Panc1 (cell line): ENCODE results near the gene MPC1. TPM values are rescaled to one million over a fixed set of nuclear protein-coding genes. Genes with fewer than 3 reads are reported as not detected.

Experiments
- ATAC-seq: fragments of 200-7000 bp; cut with Tn5 transposase; 2 replicates; pipeline ENCODE4 v1.9.1; 2020; ENCODE audit warnings: mild to moderate bottlenecking, moderate library complexity
- BruUV-seq: library from RNA; stranded (reverse); fragments of 400-500 nt; replicated peaks from 2 replicates; lab custom pipeline; 2021; lab: Mats Ljungman, UMichigan
- CTCF ChIA-PET: fragments of 300-600 bp; sonication (Branson Sonifier 250); formaldehyde crosslinking; loops from one replicate; lab custom pipeline; 2022; ENCODE audit warnings: antibody characterized with exemption; lab: Charles Lee
- POLR2A ChIA-PET: fragments of 300-600 bp; sonication (Branson Sonifier 250); formaldehyde crosslinking; loops from one replicate; lab custom pipeline; 2022; ENCODE audit warnings: antibody characterized with exemption; lab: Charles Lee
- DNase-seq: peaks from one replicate; pipeline ENCODE4 v3.0.0-alpha.2; 2010; ENCODE audit warnings: low read depth, low spot score
- H3K27ac ChIP-seq: 2 replicates; pipeline ENCODE4 v1.5.1; 2011; ENCODE audit warnings: mild to moderate bottlenecking, low read length, inconsistent platforms
- H3K27me3 ChIP-seq: fragments of 200-500 bp; sonication (Bioruptor generic); 2 replicates; pipeline ENCODE4 v1.6.0; 2014; ENCODE audit warnings: low read length, inconsistent platforms; ENCODE audit not compliant: control insufficient read depth, insufficient read depth
- H3K36me3 ChIP-seq: fragments of 200-500 bp; sonication (Bioruptor generic); 2 replicates; pipeline ENCODE4 v1.5.1; 2014; ENCODE audit warnings: inconsistent platforms, mild to moderate bottlenecking, low read length, moderate library complexity; ENCODE audit not compliant: control insufficient read depth, insufficient read depth
- H3K4me1 ChIP-seq: 2 replicates; pipeline ENCODE4 v1.5.1; 2011; ENCODE audit warnings: inconsistent platforms, mild to moderate bottlenecking, low read length, moderate library complexity; ENCODE audit not compliant: control insufficient read depth, insufficient read depth
- H3K4me3 ChIP-seq, 2 experiments: 2 replicates each; pipeline ENCODE4 v1.5.1; 2011 to 2012; ENCODE audit warnings: low read depth in 2 of 2, low read length in 2 of 2, mild to moderate bottlenecking in 2 of 2, inconsistent platforms in 1 of 2, moderate library complexity in 1 of 2
- H3K9me3 ChIP-seq: fragments of 200-500 bp; sonication (Bioruptor generic); 2 replicates; pipeline ENCODE4 v1.5.1; 2014; ENCODE audit warnings: low read depth, mild to moderate bottlenecking, inconsistent platforms, low read length, moderate library complexity; ENCODE audit not compliant: control insufficient read depth, insufficient read depth
- POLR2AphosphoS5 ChIP-seq: IDR thresholded peaks from 2 replicates; pipeline ENCODE4 v1.6.1; 2012; ENCODE audit warnings: mild to moderate bottlenecking, low read depth, low read length, moderate library complexity
- SIN3A ChIP-seq: IDR thresholded peaks from 2 replicates; pipeline ENCODE4 v1.6.1; 2012; ENCODE audit warnings: low read depth, mild to moderate bottlenecking, low read length, moderate library complexity, borderline replicate concordance; ENCODE audit not compliant: insufficient read depth
- TCF7L2 ChIP-seq: IDR thresholded peaks from 2 replicates; pipeline ENCODE4 v1.6.1; 2011; ENCODE audit warnings: mild to moderate bottlenecking, low read depth, low read length, inconsistent platforms
- in situ Hi-C: cut with HindIII; loops from 2 replicates; pipeline ENCODE4 v1.10.0; 2016; ENCODE audit warnings: low sequenced_read_pairs, low pct_unique_long_range_greater_than_20kb
- intact Hi-C: fragments of 100-400 bp; cut with micrococcal nuclease; formaldehyde crosslinking; loops from one replicate; pipeline ENCODE4 v1.10.0; 2022; ENCODE audit not compliant: unreplicated experiment
- total RNA-seq: library from RNA; stranded (reverse); gene quantifications from one replicate; pipeline ENCODE4 v1.2.1, GENCODE V29; 2021; ENCODE audit not compliant: unreplicated experiment
- TF ChIP-seq, protein P1 (sequence below), 2 experiments: IDR thresholded peaks; 2 replicates each; pipeline ENCODE4 v1.6.1; 2011 to 2012; ENCODE audit warnings: low read depth in 2 of 2, control low read depth in 1 of 2, low read length in 1 of 2, mild to moderate bottlenecking in 1 of 2, moderate library complexity in 1 of 2; ENCODE audit not compliant: insufficient read depth in 1 of 2
- TF ChIP-seq, protein P2 (sequence below): fragments of 450-650 bp; IDR thresholded peaks from 2 replicates; pipeline ENCODE4 v1.5.1; 2017; ENCODE audit warnings: mild to moderate bottlenecking

The MPC1 gene
- total RNA-seq, 1 experiment from 2014 or later: 7.0 TPM

DNA sequence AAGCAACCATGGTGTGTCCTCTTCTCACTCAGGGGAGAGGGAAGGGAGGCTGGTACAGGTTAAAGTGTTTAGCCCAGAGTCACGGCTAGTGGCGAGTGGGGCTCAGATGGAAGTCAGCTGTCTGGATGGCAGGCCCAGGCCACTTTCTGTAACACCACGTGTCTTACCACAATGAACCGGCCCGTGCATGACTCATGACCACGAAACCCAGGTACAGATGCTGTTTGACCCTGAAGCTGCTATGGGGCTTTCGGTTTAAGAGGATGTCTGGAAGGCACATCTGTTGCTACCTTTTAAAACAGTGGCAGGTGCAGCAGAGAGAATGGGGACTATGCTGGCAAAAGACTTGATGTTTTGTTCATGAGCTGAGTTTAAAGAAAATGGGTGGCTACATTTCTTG, 36.5 kb upstream of the MPC1 start:
- no peaks in the 10 kb centered on the region for H3K27me3 ChIP-seq
- no peaks in the 10 kb centered on the region for H3K9me3 ChIP-seq
- ChIA-PET POLR2A (no interaction called here), CTCF (no interaction called here)
- no peak for ATAC-seq
- intact Hi-C loops (no loop called here), in situ Hi-C loops (no loop called here)
- TF ChIP-seq, protein P1, sequence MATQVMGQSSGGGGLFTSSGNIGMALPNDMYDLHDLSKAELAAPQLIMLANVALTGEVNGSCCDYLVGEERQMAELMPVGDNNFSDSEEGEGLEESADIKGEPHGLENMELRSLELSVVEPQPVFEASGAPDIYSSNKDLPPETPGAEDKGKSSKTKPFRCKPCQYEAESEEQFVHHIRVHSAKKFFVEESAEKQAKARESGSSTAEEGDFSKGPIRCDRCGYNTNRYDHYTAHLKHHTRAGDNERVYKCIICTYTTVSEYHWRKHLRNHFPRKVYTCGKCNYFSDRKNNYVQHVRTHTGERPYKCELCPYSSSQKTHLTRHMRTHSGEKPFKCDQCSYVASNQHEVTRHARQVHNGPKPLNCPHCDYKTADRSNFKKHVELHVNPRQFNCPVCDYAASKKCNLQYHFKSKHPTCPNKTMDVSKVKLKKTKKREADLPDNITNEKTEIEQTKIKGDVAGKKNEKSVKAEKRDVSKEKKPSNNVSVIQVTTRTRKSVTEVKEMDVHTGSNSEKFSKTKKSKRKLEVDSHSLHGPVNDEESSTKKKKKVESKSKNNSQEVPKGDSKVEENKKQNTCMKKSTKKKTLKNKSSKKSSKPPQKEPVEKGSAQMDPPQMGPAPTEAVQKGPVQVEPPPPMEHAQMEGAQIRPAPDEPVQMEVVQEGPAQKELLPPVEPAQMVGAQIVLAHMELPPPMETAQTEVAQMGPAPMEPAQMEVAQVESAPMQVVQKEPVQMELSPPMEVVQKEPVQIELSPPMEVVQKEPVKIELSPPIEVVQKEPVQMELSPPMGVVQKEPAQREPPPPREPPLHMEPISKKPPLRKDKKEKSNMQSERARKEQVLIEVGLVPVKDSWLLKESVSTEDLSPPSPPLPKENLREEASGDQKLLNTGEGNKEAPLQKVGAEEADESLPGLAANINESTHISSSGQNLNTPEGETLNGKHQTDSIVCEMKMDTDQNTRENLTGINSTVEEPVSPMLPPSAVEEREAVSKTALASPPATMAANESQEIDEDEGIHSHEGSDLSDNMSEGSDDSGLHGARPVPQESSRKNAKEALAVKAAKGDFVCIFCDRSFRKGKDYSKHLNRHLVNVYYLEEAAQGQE (IDR thresholded peaks at IDR 0.05; ENCODE audit: insufficient read depth in 1 of 2, low read depth in 2 of 2, low read length in 1 of 2): no peak
- TF ChIP-seq SIN3A (no peak), TCF7L2 (no peak), POLR2AphosphoS5 (no peak)
- TF ChIP-seq, protein P2, sequence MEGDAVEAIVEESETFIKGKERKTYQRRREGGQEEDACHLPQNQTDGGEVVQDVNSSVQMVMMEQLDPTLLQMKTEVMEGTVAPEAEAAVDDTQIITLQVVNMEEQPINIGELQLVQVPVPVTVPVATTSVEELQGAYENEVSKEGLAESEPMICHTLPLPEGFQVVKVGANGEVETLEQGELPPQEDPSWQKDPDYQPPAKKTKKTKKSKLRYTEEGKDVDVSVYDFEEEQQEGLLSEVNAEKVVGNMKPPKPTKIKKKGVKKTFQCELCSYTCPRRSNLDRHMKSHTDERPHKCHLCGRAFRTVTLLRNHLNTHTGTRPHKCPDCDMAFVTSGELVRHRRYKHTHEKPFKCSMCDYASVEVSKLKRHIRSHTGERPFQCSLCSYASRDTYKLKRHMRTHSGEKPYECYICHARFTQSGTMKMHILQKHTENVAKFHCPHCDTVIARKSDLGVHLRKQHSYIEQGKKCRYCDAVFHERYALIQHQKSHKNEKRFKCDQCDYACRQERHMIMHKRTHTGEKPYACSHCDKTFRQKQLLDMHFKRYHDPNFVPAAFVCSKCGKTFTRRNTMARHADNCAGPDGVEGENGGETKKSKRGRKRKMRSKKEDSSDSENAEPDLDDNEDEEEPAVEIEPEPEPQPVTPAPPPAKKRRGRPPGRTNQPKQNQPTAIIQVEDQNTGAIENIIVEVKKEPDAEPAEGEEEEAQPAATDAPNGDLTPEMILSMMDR: no peak
- H3K4me1 ChIP-seq: no peaks in the 10 kb centered on the region
- no peak overlapping the region for H3K4me3 ChIP-seq
- no peak for DNase-seq
- no peaks in the 10 kb centered on the region for H3K36me3 ChIP-seq
- H3K27ac ChIP-seq: no peak overlapping the region
- no TSS peak for BruUV-seq

DNA sequence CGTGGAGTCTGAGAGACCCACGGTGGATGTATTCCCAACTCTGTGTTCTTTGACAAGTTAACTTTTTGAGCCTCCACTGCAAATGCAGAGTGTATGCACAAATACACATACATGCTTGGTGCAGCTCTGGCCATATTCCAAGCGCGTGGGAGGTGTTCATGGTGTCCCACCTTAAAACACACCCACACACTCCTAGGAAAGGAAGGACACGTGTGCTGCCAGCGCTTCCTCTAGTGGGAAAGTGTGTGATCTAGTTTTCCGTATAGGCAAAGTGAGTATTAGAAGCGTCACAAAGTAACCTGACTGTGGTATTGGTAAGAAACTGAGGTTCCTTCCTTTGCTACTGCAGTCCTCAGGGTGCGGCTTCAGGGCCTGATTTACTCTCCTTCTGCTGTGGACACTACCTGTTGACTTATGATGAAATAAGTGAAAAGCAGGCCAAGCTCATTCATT, 36.0 kb upstream of the MPC1 start:
- Histone ChIP-seq H3K4me3 (no peak overlapping the region), H3K4me1 (no peaks in the 10 kb centered on the region), H3K27ac (no peak overlapping the region), H3K9me3 (no peaks in the 10 kb centered on the region), H3K27me3 (no peaks in the 10 kb centered on the region), H3K36me3 (no peaks in the 10 kb centered on the region)
- no peak for ATAC-seq
- BruUV-seq: no TSS peak
- ChIA-PET POLR2A (no interaction called here), CTCF (no interaction called here)
- in situ Hi-C loops (no loop called here), intact Hi-C loops (no loop called here)
- no peak for DNase-seq
- TF ChIP-seq TCF7L2: no peak
- no peak for TF ChIP-seq SIN3A
- TF ChIP-seq POLR2AphosphoS5: no peak
- TF ChIP-seq, protein P1 (IDR thresholded peaks at IDR 0.05; ENCODE audit: insufficient read depth in 1 of 2, low read depth in 2 of 2, low read length in 1 of 2): no peak
- TF ChIP-seq, protein P2: no peak
